ENCODE data around the gene HDGF.
"Not testable (repeated sequence)": the region's sequence is repeated elsewhere in the genome, so short reads cannot be mapped to it uniquely, and the experiment has no call there.

The HDGF gene

GRCh38 chr1:156767101-156767878 is 15.8 kb upstream of the HDGF start, which contains the start of gene PRCC:
Gene PRCC, plus strand, starts transcription at chr1:156767535. Its CDS starts 237 bp downstream, at chr1:156767772.
- DNase-seq (ENCODE audit: low read depth): peak; percentile 100

GRCh38 chr1:156766298-156767100 is 15.0 kb upstream of the HDGF start:
- DNase-seq (ENCODE audit: low read depth): no peak

DNA sequence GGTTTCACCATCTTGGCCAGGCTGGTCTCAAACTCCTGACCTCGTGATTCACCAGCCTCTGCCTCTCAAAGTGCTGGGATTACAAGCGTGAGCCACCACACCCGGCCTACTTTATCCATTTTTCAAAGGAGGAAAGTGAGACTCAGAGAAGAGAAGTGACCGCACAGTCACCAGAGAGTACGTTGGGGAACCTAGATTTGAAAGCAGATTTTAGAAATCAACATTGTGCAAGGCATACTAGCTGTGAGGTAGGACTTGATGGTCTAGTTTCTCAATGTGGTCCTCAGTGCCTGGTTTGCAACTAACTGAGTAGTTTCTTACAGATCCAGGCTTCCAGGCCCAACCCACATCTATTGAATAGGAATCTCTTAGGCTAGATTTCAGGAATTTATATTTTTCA is 14.2 kb upstream of the HDGF start:
- no peak for DNase-seq (ENCODE audit: low read depth)

GRCh38 chr1:156765136-156765535 is 13.7 kb upstream of the HDGF start:
- not testable (repeated sequence) for DNase-seq (ENCODE audit: low read depth)

DNA sequence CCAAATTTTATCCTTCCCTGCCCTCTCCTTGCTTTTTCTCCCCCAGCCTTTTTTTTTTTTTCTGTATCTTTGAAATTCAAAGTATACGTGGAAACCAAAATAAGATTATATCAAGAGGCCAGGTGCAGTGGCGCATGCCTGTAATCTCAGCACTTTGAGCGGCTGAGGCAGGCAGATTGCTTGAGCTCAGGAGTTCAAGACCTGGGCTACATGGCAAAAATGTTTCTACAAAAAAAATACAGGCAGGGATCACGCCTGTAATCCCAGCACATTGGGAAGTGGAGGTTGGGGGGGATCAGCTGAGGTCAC is 9.3 kb upstream of the HDGF start:
- DNase-seq (ENCODE audit: low read depth): no peak

DNA sequence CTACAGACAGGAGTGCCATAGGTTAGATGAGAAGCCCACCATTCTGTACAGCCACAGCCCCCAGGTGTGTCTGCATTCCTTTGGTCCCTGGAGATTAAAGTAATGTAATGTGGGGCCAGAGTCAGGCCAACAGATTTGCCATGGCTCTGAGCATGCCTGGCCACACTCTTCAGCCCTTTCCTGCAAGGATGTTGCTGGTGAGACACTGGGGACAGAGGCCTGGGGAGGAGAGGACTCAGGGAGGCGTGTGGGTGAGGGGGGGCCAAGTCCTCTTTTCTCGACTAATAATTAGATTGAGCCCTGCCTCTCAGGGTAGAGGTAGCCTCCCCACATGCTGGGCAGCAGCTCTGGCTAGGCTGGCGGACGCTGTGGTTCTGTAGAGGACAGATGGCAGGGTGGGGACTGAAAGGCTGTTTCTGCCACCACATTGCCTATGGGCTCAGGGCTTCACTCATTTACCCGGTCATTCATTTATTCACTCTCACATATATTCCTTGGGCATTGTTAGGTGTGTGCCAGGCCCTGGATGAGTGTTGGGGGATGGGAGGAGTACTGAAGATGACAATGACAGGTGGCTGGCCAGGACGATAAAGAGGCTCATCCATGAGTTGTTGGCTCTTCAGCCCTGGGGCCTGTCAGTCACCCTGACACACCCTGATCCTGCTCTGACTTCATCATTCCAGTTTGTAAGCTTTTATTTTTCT is 8.8 kb upstream of the HDGF start:
- DNase-seq (ENCODE audit: low read depth): no peak

- not testable (repeated sequence) for DNase-seq (ENCODE audit: low read depth)
These were observed 6.2 kb upstream of the HDGF start for GRCh38 chr1:156757572-156758253.

- DNase-seq (ENCODE audit: low read depth): no peak
These were observed 4.9 kb upstream of the HDGF start for GRCh38 chr1:156756355-156756754.

GRCh38 chr1:156755527-156755950 is 4.1 kb upstream of the HDGF start:
- no peak for DNase-seq (ENCODE audit: low read depth)

DNA sequence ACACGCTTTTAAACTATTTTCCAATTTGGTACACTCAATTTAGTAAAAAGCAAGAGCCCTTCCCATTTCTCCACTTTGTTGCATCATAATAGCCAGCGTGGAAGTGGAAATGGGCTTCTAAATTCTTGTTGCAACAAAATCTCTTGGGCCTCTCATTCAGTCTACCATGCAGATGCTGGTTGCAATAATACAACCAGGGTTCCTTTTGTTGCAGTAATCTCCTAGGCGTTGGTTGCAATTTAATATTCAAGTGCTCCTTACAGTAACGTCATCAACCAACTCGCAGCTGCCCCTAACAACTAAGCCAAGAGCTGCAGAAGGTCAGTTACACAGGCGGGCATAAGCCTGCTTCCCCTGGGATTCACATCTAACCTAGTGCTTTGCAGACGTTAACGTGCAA is 2.7 kb upstream of the HDGF start:
- DNase-seq (ENCODE audit: low read depth): no peak

- DNase-seq (ENCODE audit: low read depth): no peak
These were observed 1.5 kb upstream of the HDGF start for GRCh38 chr1:156752843-156753482.

- DNase-seq (ENCODE audit: low read depth): peak; percentile 94
These were observed 444 bp upstream of the HDGF start for GRCh38 chr1:156751757-156752481.

- no peak for DNase-seq (ENCODE audit: low read depth)
These were observed 594 bp downstream of the HDGF start for GRCh38 chr1:156750711-156751450.

GRCh38 chr1:156750191-156750672 is 1.2 kb downstream of the HDGF start:
- DNase-seq (ENCODE audit: low read depth): no peak

DNA sequence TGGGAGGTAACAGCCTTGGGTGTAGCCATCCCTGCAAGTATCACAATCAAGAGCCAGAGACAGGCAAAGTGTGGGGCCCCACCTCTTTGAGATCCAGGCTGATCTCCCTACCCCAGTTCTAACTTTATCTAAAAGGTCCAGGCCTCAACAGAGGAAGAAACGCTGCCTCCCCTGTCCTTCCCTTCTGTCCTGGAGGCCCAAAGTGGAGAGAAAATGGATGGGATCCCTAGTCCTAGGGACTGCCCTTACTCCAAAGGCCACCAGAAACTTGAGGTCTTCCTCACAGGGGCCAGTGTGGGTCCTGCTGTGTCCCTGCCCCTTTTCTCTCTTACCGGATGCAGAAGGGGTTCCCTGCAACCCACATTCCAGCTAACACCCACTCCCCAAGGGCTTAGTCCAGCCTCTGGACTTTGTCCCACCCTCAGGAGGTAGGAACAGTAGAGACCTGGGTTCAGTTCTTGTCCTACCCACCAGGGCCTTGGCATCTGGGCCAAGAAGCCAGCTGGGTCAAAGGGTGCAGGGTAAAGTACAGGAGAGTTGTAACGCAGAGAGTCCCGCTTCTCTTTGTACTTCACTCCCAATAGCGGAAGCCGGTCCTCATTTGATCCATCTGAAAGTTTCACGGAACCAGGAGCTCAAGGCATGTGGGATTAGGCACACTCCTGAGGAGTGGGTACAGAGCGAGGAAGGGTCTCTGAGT is 1.9 kb downstream of the HDGF start:
- no peak for DNase-seq (ENCODE audit: low read depth)

DNA sequence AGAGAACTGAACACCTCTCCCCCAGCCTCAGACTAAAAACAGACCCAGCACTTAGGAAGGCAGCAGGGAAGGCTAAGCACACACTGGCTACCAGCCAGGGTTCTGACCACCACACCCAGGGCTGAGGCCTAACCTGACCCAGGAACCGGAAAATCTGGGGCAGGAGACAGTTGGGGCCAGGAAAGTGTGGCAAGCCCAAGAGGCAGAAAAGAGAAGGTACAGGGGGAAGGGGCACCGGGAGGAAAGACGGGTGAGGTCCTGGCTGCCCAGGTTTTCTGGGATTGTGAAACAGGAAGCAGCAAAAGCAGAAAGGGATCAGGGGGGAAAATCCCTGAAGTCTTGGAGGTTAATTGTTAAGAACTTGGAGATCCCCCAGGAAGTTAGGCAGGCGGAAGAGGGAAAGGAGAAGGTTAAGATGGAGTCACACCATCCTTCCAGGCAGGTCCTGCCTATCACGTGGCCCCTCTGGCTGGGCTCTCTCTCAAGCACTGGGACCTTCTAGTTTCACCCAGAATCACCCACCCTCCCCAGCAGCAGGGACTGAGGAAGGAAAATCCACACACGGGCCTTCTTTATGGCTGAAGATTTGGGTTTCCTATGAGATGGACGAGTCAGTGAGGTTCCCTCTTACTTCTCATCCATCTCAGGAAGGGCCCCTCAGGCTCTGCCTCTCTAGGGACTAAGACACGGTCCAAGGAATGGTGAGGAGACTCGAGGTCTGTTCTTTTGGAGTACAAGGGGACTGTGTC is 2.6 kb downstream of the HDGF start:
- no peak for DNase-seq (ENCODE audit: low read depth)

GRCh38 chr1:156747742-156748669 is 3.5 kb downstream of the HDGF start:
- no peak for DNase-seq (ENCODE audit: low read depth)
